Ishikawa (cell line): ENCODE measurements around the gene RTL5.

Experiments used
- CEBPB ChIP-seq: IDR thresholded peaks from 2 replicates; pipeline ENCODE4 v1.6.1; 2012
- CREB1 ChIP-seq: IDR thresholded peaks from 2 replicates; pipeline ENCODE4 v1.6.1; 2012; ENCODE audit warnings: low read depth
- EGR1 ChIP-seq: IDR thresholded peaks from 2 replicates; pipeline ENCODE4 v1.6.1; 2012
- EP300 ChIP-seq: IDR thresholded peaks from 2 replicates; pipeline ENCODE4 v1.6.1; 2012; ENCODE audit warnings: borderline replicate concordance
- FOXM1 ChIP-seq: IDR thresholded peaks from 2 replicates; pipeline ENCODE4 v1.6.1; 2012; ENCODE audit warnings: low read depth, borderline replicate concordance
- NFIC ChIP-seq: IDR thresholded peaks from 2 replicates; pipeline ENCODE4 v1.6.1; 2012
- RAD21 ChIP-seq: IDR thresholded peaks from 2 replicates; pipeline ENCODE4 v1.6.1; 2012; ENCODE audit warnings: low read depth
- TAF1 ChIP-seq: IDR thresholded peaks from 2 replicates; pipeline ENCODE4 v1.6.1; 2012; ENCODE audit warnings: low read depth, mild to moderate bottlenecking
- TCF12 ChIP-seq: IDR thresholded peaks from 2 replicates; pipeline ENCODE4 v1.6.1; 2012; ENCODE audit warnings: low read depth
- TEAD4 ChIP-seq: IDR thresholded peaks from 2 replicates; pipeline ENCODE4 v1.6.1; 2012
- YY1 ChIP-seq: IDR thresholded peaks from 2 replicates; pipeline ENCODE4 v1.6.1; 2012; ENCODE audit warnings: low read depth
- ZBTB7A ChIP-seq: IDR thresholded peaks from 2 replicates; pipeline ENCODE4 v1.6.1; 2012; ENCODE audit warnings: low read depth
- TF ChIP-seq, protein P1 (sequence below): IDR thresholded peaks from 2 replicates; pipeline ENCODE4 v1.6.1; 2012
- TF ChIP-seq, protein P2 (sequence below): IDR thresholded peaks from 2 replicates; pipeline ENCODE4 v1.6.1; 2012
- TF ChIP-seq, protein P3 (sequence below): IDR thresholded peaks from 2 replicates; pipeline ENCODE4 v1.6.1; 2012; ENCODE audit warnings: low read depth, mild to moderate bottlenecking

The RTL5 gene

DNA sequence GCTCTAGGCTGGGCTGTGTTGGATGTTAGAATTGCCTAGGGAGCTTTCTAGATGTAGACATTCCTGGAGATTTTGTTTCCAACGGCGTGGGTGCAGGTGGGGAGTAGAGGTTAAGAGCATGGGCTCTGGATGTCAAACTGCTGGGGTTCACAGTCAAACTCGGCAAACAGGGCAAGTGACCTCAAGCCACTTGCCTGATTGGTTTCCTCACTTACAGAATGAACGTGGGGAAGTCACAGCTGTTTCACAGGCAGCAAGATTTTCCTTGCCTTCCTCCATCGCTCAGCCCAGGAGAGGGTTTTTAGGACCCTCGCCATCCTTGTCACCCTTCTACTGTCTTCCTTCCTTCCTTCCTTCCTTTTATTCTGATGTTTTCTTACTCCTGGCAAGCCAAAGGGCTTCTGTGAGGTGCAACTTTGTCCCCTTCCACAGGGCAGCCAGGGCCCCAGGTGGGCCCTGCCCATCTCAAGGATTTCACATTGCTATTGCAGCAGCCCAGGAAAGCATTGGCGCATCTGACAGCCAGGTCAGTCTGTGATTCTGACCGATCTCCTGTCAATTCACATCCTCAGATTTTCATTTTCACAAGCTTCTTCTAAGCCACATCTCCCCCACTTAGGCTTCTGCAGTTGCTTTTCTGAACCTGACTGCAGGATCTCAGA is 7.0 kb downstream of the RTL5 start:
- TF ChIP-seq, protein P1, sequence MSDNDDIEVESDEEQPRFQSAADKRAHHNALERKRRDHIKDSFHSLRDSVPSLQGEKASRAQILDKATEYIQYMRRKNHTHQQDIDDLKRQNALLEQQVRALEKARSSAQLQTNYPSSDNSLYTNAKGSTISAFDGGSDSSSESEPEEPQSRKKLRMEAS = no peak
- TF ChIP-seq CEBPB (no peak), EP300 (no peak), ZBTB7A (no peak), TAF1 (no peak), TEAD4 (no peak), YY1 (no peak), RAD21 (no peak), EGR1 (no peak), CREB1 (no peak)
- TF ChIP-seq, protein P2, sequence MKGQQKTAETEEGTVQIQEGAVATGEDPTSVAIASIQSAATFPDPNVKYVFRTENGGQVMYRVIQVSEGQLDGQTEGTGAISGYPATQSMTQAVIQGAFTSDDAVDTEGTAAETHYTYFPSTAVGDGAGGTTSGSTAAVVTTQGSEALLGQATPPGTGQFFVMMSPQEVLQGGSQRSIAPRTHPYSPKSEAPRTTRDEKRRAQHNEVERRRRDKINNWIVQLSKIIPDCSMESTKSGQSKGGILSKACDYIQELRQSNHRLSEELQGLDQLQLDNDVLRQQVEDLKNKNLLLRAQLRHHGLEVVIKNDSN = no peak
- TF ChIP-seq, protein P3, sequence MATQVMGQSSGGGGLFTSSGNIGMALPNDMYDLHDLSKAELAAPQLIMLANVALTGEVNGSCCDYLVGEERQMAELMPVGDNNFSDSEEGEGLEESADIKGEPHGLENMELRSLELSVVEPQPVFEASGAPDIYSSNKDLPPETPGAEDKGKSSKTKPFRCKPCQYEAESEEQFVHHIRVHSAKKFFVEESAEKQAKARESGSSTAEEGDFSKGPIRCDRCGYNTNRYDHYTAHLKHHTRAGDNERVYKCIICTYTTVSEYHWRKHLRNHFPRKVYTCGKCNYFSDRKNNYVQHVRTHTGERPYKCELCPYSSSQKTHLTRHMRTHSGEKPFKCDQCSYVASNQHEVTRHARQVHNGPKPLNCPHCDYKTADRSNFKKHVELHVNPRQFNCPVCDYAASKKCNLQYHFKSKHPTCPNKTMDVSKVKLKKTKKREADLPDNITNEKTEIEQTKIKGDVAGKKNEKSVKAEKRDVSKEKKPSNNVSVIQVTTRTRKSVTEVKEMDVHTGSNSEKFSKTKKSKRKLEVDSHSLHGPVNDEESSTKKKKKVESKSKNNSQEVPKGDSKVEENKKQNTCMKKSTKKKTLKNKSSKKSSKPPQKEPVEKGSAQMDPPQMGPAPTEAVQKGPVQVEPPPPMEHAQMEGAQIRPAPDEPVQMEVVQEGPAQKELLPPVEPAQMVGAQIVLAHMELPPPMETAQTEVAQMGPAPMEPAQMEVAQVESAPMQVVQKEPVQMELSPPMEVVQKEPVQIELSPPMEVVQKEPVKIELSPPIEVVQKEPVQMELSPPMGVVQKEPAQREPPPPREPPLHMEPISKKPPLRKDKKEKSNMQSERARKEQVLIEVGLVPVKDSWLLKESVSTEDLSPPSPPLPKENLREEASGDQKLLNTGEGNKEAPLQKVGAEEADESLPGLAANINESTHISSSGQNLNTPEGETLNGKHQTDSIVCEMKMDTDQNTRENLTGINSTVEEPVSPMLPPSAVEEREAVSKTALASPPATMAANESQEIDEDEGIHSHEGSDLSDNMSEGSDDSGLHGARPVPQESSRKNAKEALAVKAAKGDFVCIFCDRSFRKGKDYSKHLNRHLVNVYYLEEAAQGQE = no peak

DNA sequence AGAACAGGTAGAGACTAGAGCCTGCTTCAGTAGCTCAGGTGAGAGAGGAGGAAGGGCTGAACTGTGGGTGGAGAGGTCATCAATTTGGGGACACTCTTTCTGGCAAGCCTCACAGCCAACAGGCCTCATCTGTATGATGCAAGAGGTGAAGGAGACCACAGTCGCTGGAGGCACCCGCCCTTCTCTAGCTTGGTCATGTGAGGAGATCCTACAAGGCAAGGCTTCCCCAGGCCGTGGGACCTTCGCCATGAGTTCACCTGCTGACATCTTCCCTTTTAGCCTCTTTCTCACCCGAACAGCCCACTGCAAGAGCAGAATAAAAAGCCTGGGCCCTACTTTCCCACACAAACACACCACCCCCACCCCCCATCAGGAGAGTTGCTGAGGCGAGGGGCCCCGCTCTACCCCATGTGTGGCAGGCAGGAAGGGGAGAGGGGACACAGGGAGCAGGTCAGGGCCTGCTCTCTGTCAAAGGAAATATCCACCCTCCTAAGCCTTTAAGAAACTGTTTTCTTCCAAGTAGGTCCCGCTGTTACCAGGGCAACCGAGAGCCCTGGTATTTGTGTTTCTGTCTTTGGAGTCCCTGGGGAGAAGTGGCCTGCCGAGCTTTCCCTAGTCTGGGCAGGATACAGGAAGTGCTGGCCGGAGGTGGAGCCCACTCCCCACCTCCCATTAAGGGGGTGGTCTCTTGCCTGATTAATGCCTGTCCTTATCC is 8.1 kb downstream of the RTL5 start:
- TF ChIP-seq ZBTB7A = no peak
- TF ChIP-seq CEBPB = no peak
- TF ChIP-seq RAD21 = no peak
- no peak for TF ChIP-seq YY1
- no peak for TF ChIP-seq TCF12
- TF ChIP-seq TEAD4 = no peak
- no peak for TF ChIP-seq TAF1
- no peak for TF ChIP-seq EGR1
- no peak for TF ChIP-seq EP300
- TF ChIP-seq, protein P3 = no peak
- TF ChIP-seq NFIC = no peak
- TF ChIP-seq FOXM1 = no peak
- TF ChIP-seq CREB1 = no peak
- TF ChIP-seq, protein P1 = no peak
- TF ChIP-seq, protein P2 = no peak

DNA sequence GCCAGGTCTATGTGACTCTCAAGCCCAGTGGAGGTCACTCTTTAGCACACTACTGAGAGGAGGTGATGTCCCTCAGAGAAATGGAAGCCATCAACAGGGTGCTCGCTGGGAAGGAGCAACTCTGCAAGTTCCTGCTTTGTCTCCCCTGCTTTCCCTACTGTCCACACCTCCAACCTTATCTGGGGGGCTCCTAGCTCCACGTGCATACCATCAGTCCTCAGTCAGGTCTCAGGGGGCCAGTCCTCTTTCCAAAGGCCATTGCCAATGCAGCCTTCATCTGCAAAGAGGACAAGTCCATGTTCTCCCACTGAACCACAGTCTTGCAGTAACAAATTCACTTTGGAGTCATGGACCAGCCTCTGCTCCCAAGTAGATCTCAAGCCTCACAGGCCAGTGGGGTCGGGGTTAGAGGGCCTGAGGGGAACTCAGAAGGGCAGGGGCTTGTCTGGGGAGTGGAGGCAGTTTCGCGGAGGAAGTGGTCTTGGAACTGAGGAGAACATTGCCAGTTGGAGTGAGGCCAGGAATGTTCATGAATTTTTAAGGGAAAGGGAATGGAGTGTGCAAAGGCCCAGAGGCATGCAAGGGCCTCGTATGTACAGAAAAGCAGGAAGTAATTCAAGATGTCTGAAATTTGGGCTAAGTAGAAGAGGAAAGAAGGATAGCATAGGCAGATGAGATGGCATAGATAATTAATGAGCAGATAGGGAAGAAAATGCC is 8.9 kb downstream of the RTL5 start:
- TF ChIP-seq TAF1 (no peak), EP300 (no peak), EGR1 (no peak), TCF12 (no peak), RAD21 (no peak), ZBTB7A (no peak), CEBPB (no peak), NFIC (no peak), YY1 (no peak), TEAD4 (no peak), FOXM1 (no peak), CREB1 (no peak)
- TF ChIP-seq, protein P2 = no peak
- TF ChIP-seq, protein P1 = no peak
- TF ChIP-seq, protein P3 = no peak
